ENCODE results near the gene CDYL. TPM values are rescaled to one million over a fixed set of nuclear protein-coding genes. Genes with fewer than 3 reads are reported as not detected.

Gene CDYL
- polyA plus RNA-seq, 3 donors: 2.9 to 21.2 (median 4.2) TPM

GRCh38 chr6:4788482-4788881 is 12.3 kb downstream of the CDYL start:
- Mint-ChIP-seq H3K36me3 (peaks cover 4 to 7% of the 10 kb centered on the region in 2 donors), H3K4me1 (peaks cover 42% of the 10 kb centered on the region), H3K4me3 (no peak overlapping the region), H3K9me3 (peaks cover 0 to 4% (median 1%) of the 10 kb centered on the region in 7 donors), H3K27ac (peak overlapping the region in 1 of 7 donors; percentile 3), H3K27me3 (ENCODE audit: low read depth in 3 of 3) (no peaks in the 10 kb centered on the region)
- no peak overlapping the region for H3K9ac ChIP-seq (ENCODE audit: insufficient read depth, low read length, poor library complexity, severe bottlenecking)
- no peaks in the 10 kb centered on the region for H3K9me3 ChIP-seq (replicated peaks in 1 of 2; ENCODE audit: control insufficient read depth in 1 of 2, insufficient read depth in 1 of 2, low read length in 2 of 2)
- intact Hi-C loops (cut with micrococcal nuclease): no loop called here
- WGBS (ENCODE audit: insufficient coverage): no CpG with 5 or more reads among the region's 6 CpGs
- DNase-seq: no peak
- H3K4me2 ChIP-seq (replicated peaks; ENCODE audit: extremely low read depth, low read length, poor library complexity, severe bottlenecking): no peak overlapping the region
- no peak overlapping the region for H3K27ac ChIP-seq (ENCODE audit: low read depth in 1 of 2, low read length in 2 of 2)
- no peak overlapping the region for H2AFZ ChIP-seq (ENCODE audit: insufficient read depth, low read depth, low read length, poor library complexity, severe bottlenecking)
- no peak overlapping the region for H3K4me3 ChIP-seq (replicated peaks in 1 of 3; ENCODE audit: low read depth in 2 of 3, low read length in 3 of 3)
- no peaks in the 10 kb centered on the region for H3K27me3 ChIP-seq (ENCODE audit: control insufficient read depth in 2 of 2, insufficient read depth in 2 of 2, low read length in 2 of 2)
- H3K4me1 ChIP-seq (ENCODE audit: control insufficient read depth in 1 of 2, insufficient read depth in 2 of 2, low read length in 2 of 2): no peaks in the 10 kb centered on the region
- H4K20me1 ChIP-seq (ENCODE audit: insufficient read depth, low read length): peaks cover 98% of the 10 kb centered on the region
- no peak for TF ChIP-seq CTCF (IDR thresholded peaks at IDR 0.05)
- peaks cover 100% of the 10 kb centered on the region for H3K79me2 ChIP-seq (ENCODE audit: insufficient read depth, low read length)
- peaks cover 0 to 6% of the 10 kb centered on the region in 2 donors for H3K36me3 ChIP-seq (replicated peaks in 1 of 2; ENCODE audit: control insufficient read depth in 1 of 2, insufficient read depth in 2 of 2, low read length in 2 of 2)

GRCh38 chr6:4788953-4789584 is 12.9 kb downstream of the CDYL start:
- Histone ChIP-seq H3K79me2 (ENCODE audit: insufficient read depth, low read length) (peaks cover 100% of the 10 kb centered on the region), H3K9ac (ENCODE audit: insufficient read depth, low read length, poor library complexity, severe bottlenecking) (no peak overlapping the region), H2AFZ (ENCODE audit: insufficient read depth, low read depth, low read length, poor library complexity, severe bottlenecking) (no peak overlapping the region), H3K36me3 (replicated peaks in 1 of 2; ENCODE audit: control insufficient read depth in 1 of 2, insufficient read depth in 2 of 2, low read length in 2 of 2) (peaks cover 0 to 6% of the 10 kb centered on the region in 2 donors), H3K27me3 (ENCODE audit: control insufficient read depth in 2 of 2, insufficient read depth in 2 of 2, low read length in 2 of 2) (no peaks in the 10 kb centered on the region), H4K20me1 (ENCODE audit: insufficient read depth, low read length) (peaks cover 98% of the 10 kb centered on the region), H3K9me3 (replicated peaks in 1 of 2; ENCODE audit: control insufficient read depth in 1 of 2, insufficient read depth in 1 of 2, low read length in 2 of 2) (no peaks in the 10 kb centered on the region), H3K4me3 (replicated peaks in 1 of 3; ENCODE audit: low read depth in 2 of 3, low read length in 3 of 3) (no peak overlapping the region), H3K4me1 (ENCODE audit: control insufficient read depth in 1 of 2, insufficient read depth in 2 of 2, low read length in 2 of 2) (no peaks in the 10 kb centered on the region), H3K27ac (ENCODE audit: low read depth in 1 of 2, low read length in 2 of 2) (no peak overlapping the region), H3K4me2 (replicated peaks; ENCODE audit: extremely low read depth, low read length, poor library complexity, severe bottlenecking) (no peak overlapping the region)
- 88% methylated on average over 14 of the region's 16 CpGs for WGBS (ENCODE audit: insufficient coverage)
- DNase-seq: no peak
- Mint-ChIP-seq H3K4me1 (peaks cover 39% of the 10 kb centered on the region), H3K4me3 (peak overlapping the region in 1 of 2 donors; percentile 17), H3K27ac (peak overlapping the region in 2 of 7 donors; percentile 3 to 4), H3K36me3 (peaks cover 4 to 7% of the 10 kb centered on the region in 2 donors), H3K9me3 (no peaks in the 10 kb centered on the region), H3K27me3 (ENCODE audit: low read depth in 3 of 3) (no peaks in the 10 kb centered on the region)
- intact Hi-C loops (cut with micrococcal nuclease): no loop called here
- no peak for TF ChIP-seq CTCF (IDR thresholded peaks at IDR 0.05)
